ENCODE results near the gene QSOX2.
"Not testable (repeated sequence)": the region's sequence is repeated elsewhere in the genome, so short reads cannot be mapped to it uniquely, and the experiment has no call there.

The QSOX2 gene

GRCh38 chr9:136236471-136237410 is 8.9 kb downstream of the QSOX2 start:
- DNase-seq (ENCODE audit: low spot score) = not testable (repeated sequence)

- DNase-seq (ENCODE audit: low spot score) = no peak
Measured at GRCh38 chr9:136235709-136236455, 9.7 kb downstream of the QSOX2 start.

- DNase-seq (ENCODE audit: low spot score) = no peak
Measured at GRCh38 chr9:136235171-136235570, 10.4 kb downstream of the QSOX2 start.

GRCh38 chr9:136234597-136234996 is 11.0 kb downstream of the QSOX2 start:
- no peak for DNase-seq (ENCODE audit: low spot score)

GRCh38 chr9:136233868-136234267 is 11.7 kb downstream of the QSOX2 start:
- no peak for DNase-seq (ENCODE audit: low spot score)

- DNase-seq (ENCODE audit: low spot score) = no peak
Measured at GRCh38 chr9:136233411-136233810, 12.2 kb downstream of the QSOX2 start.

GRCh38 chr9:136232969-136233368 is 12.6 kb downstream of the QSOX2 start:
- DNase-seq (ENCODE audit: low spot score) = no peak

GRCh38 chr9:136231478-136232297 is 13.9 kb downstream of the QSOX2 start:
- DNase-seq (ENCODE audit: low spot score) = no peak

GRCh38 chr9:136230773-136231172 is 14.8 kb downstream of the QSOX2 start:
- no peak for DNase-seq (ENCODE audit: low spot score)

GRCh38 chr9:136230365-136230764 is 15.2 kb downstream of the QSOX2 start:
- DNase-seq (ENCODE audit: low spot score) = no peak

GRCh38 chr9:136229096-136230065 is 16.2 kb downstream of the QSOX2 start:
- DNase-seq (ENCODE audit: low spot score) = no peak

- peak; percentile 100 for DNase-seq (ENCODE audit: low spot score)
Measured at GRCh38 chr9:136228107-136228875, 17.3 kb downstream of the QSOX2 start.

GRCh38 chr9:136226680-136227407 is 18.8 kb downstream of the QSOX2 start:
- no peak for DNase-seq (ENCODE audit: low spot score)

- peak; percentile 62 for DNase-seq (ENCODE audit: low spot score)
Measured at GRCh38 chr9:136225748-136226679, 19.6 kb downstream of the QSOX2 start.

GRCh38 chr9:136225366-136225747 is 20.3 kb downstream of the QSOX2 start:
- DNase-seq (ENCODE audit: low spot score) = no peak

- no peak for DNase-seq (ENCODE audit: low spot score)
Measured at GRCh38 chr9:136223871-136224640, 21.6 kb downstream of the QSOX2 start.

- no peak for DNase-seq (ENCODE audit: low spot score)
Measured at GRCh38 chr9:136222906-136223285, 22.7 kb downstream of the QSOX2 start.
